Hippocampal formation (tissue), 2 donors: Measurements from ENCODE around the gene EVPLL.
"Not testable (repeated sequence)": the region's sequence is repeated elsewhere in the genome, so short reads cannot be mapped to it uniquely, and the experiment has no call there.

Experiments used
- DNase-seq, 2 donors: peaks; one replicate each; lab custom pipeline; 2025; lab: John Stamatoyannopoulos, UW

Gene EVPLL

GRCh38 chr17:18377437-18378204 lies at the start of gene EVPLL:
TSS of gene EVPLL (plus strand) at chr17:18377778. CDS start at chr17:18380938, 3,160 bp downstream.
- no peak for DNase-seq

GRCh38 chr17:18328643-18329204 lies 48.9 kb upstream of the EVPLL start:
- DNase-seq: no peak

- no peak for DNase-seq
Measured at GRCh38 chr17:18331879-18332278, 45.7 kb upstream of the EVPLL start.

- DNase-seq: no peak
Measured at GRCh38 chr17:18332909-18333489, 44.6 kb upstream of the EVPLL start.

- DNase-seq: not testable (repeated sequence)
Measured at GRCh38 chr17:18338158-18338557, 39.4 kb upstream of the EVPLL start.

GRCh38 chr17:18339933-18340332 lies 37.6 kb upstream of the EVPLL start:
- DNase-seq: no peak

- DNase-seq: no peak
Measured at GRCh38 chr17:18344021-18344420, 33.6 kb upstream of the EVPLL start.

- no peak for DNase-seq
Measured at GRCh38 chr17:18353541-18353940, 24.0 kb upstream of the EVPLL start.

GRCh38 chr17:18356624-18357023 lies 21.0 kb upstream of the EVPLL start:
- peak; percentile 11 to 29 for DNase-seq

- no peak for DNase-seq
Measured at GRCh38 chr17:18360518-18360917, 17.1 kb upstream of the EVPLL start.

- peak in 1 of 2 donors; percentile 18 for DNase-seq
Measured at GRCh38 chr17:18361837-18362697, 15.5 kb upstream of the EVPLL start.

GRCh38 chr17:18362698-18363100 lies 14.9 kb upstream of the EVPLL start:
- peak; percentile 79 to 82 for DNase-seq

GRCh38 chr17:18363101-18364049 lies 14.2 kb upstream of the EVPLL start, which contains the start of gene SHMT1:
TSS of gene SHMT1 (minus strand) at chr17:18363550. CDS start at chr17:18355981, 7,569 bp downstream.
- peak; percentile 90 to 91 for DNase-seq

GRCh38 chr17:18364166-18364565 lies 13.4 kb upstream of the EVPLL start:
- no peak for DNase-seq

- DNase-seq: no peak
Measured at GRCh38 chr17:18368946-18369345, 8.6 kb upstream of the EVPLL start.

- DNase-seq: no peak
Measured at GRCh38 chr17:18370761-18371160, 6.8 kb upstream of the EVPLL start.

- DNase-seq: no peak
Measured at GRCh38 chr17:18371455-18371854, 6.1 kb upstream of the EVPLL start.

GRCh38 chr17:18373181-18373580 lies 4.4 kb upstream of the EVPLL start:
- not testable (repeated sequence) for DNase-seq

- no peak for DNase-seq
Measured at GRCh38 chr17:18374216-18374615, 3.4 kb upstream of the EVPLL start.

GRCh38 chr17:18378205-18378505 lies 577 bp downstream of the EVPLL start:
- no peak for DNase-seq

- not testable (repeated sequence) for DNase-seq
Measured at GRCh38 chr17:18378614-18379013, 1.0 kb downstream of the EVPLL start.
